ENCODE measurements around the gene ZNF700. TPM values are rescaled to one million over a fixed set of nuclear protein-coding genes. Genes with fewer than 3 reads are reported as not detected.
"Not testable (repeated sequence)": the region's sequence is repeated elsewhere in the genome, so short reads cannot be mapped to it uniquely, and the experiment has no call there.

The ZNF700 gene
- polyA plus RNA-seq, 1 donor (not counting 4 experiments of a cell fraction or from before 2014, with no cell fraction given) = 8.5 TPM

DNA sequence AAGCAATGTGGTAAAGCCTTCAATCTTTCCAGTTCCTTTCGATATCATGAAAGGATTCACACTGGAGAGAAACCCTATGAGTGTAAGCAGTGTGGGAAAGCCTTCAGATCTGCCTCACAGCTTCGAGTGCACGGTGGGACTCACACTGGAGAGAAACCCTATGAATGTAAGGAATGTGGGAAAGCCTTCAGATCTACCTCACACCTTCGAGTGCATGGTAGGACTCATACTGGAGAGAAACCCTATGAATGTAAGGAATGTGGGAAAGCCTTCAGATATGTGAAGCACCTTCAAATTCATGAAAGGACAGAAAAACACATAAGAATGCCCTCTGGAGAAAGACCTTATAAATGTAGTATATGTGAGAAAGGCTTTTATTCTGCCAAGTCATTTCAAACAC, 24.3 kb downstream of the ZNF700 start:
- Histone ChIP-seq H3K4me3 (ENCODE audit: control insufficient read depth in 2 of 3, extremely low read depth in 1 of 3, insufficient read depth in 2 of 3, low read depth in 1 of 3, low read length in 3 of 3) (no peak overlapping the region), H3K27ac (ENCODE audit: control insufficient read depth, insufficient read depth, low read length) (no peak overlapping the region), H3K9me3 (ENCODE audit: control insufficient read depth, low read depth, low read length) (peaks cover 61% of the 10 kb centered on the region), H3K79me2 (ENCODE audit: control insufficient read depth, insufficient read depth, low read length) (peaks cover 11% of the 10 kb centered on the region), H3K9ac (ENCODE audit: control insufficient read depth, extremely low read depth, insufficient read depth, low read length) (no peak overlapping the region), H3K27me3 (ENCODE audit: control insufficient read depth, extremely low read depth, insufficient read depth, low read length) (no peaks in the 10 kb centered on the region), H3K4me2 (ENCODE audit: control insufficient read depth, extremely low read depth, insufficient read depth, low read depth, low read length) (no peak overlapping the region), H3K4me1 (ENCODE audit: control insufficient read depth, extremely low read depth, insufficient read depth, low read length) (no peaks in the 10 kb centered on the region), H4K20me1 (ENCODE audit: control insufficient read depth, extremely low read depth, insufficient read depth, low read length) (no peaks in the 10 kb centered on the region), H3K36me3 (ENCODE audit: control insufficient read depth in 2 of 2, extremely low read depth in 1 of 2, insufficient read depth in 2 of 2, low read length in 2 of 2) (peaks cover 7 to 8% of the 10 kb centered on the region in 2 experiments), H3K9me1 (ENCODE audit: control insufficient read depth, extremely low read depth, insufficient read depth, low read length) (no peaks in the 10 kb centered on the region), H2AFZ (ENCODE audit: control insufficient read depth, low read length) (no peak overlapping the region)
- no peak for FAIRE-seq
- no peak for TF ChIP-seq EZH2 (IDR thresholded peaks at IDR 0.05; ENCODE audit: low read length)
- TF ChIP-seq, protein P1, sequence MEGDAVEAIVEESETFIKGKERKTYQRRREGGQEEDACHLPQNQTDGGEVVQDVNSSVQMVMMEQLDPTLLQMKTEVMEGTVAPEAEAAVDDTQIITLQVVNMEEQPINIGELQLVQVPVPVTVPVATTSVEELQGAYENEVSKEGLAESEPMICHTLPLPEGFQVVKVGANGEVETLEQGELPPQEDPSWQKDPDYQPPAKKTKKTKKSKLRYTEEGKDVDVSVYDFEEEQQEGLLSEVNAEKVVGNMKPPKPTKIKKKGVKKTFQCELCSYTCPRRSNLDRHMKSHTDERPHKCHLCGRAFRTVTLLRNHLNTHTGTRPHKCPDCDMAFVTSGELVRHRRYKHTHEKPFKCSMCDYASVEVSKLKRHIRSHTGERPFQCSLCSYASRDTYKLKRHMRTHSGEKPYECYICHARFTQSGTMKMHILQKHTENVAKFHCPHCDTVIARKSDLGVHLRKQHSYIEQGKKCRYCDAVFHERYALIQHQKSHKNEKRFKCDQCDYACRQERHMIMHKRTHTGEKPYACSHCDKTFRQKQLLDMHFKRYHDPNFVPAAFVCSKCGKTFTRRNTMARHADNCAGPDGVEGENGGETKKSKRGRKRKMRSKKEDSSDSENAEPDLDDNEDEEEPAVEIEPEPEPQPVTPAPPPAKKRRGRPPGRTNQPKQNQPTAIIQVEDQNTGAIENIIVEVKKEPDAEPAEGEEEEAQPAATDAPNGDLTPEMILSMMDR (optimal IDR thresholded peaks at IDR 0.05 in 1 of 3, IDR thresholded peaks at IDR 0.05 in 1 of 3, conservative IDR thresholded peaks at IDR 0.05 in 1 of 3; ENCODE audit: extremely low read depth in 1 of 3, insufficient read depth in 2 of 3, low read length in 3 of 3) = no peak
- dilution Hi-C loops (cut with MboI; ENCODE audit: extremely low pct_ligation_motif_present, low sequenced_read_pairs) = no loop called here
- no peak for DNase-seq (ENCODE audit: low read depth, low spot score)

DNA sequence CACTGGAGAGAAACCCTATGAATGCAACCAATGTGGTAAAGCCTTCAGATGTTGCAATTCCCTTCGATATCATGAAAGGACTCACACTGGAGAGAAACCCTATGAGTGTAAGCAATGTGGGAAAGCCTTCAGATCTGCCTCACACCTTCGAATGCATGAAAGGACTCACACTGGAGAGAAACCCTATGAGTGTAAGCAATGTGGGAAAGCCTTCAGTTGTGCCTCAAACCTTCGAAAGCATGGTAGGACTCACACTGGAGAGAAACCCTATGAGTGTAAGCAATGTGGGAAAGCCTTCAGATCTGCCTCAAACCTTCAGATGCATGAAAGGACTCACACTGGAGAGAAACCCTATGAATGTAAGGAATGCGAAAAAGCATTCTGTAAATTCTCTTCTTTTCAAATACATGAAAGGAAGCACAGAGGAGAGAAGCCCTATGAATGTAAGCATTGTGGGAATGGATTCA, 24.7 kb downstream of the ZNF700 start:
- dilution Hi-C loops (cut with MboI; ENCODE audit: extremely low pct_ligation_motif_present, low sequenced_read_pairs); FAIRE-seq: not testable (repeated sequence)
- peaks cover 57% of the 10 kb centered on the region for H3K9me3 ChIP-seq (ENCODE audit: control insufficient read depth, low read depth, low read length)

DNA sequence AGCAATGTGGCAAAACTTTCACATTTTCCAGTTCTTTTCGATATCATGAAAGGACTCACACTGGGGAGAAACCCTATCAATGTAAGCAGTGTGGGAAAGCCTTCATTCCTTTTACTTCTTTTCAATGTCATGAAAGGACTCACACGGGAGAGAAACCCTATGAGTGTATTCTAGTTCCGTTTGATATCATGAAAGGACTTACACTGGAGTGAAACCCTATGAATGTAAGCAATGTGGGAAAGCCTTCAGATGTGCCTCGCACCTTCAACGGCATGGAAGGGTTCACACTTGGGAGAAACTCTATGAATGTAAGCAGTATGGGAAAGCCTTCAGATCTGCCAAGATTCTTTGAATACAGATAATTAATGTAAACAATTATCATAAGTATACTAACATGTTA, 25.4 kb downstream of the ZNF700 start:
- Histone ChIP-seq H3K36me3 (ENCODE audit: control insufficient read depth in 2 of 2, extremely low read depth in 1 of 2, insufficient read depth in 2 of 2, low read length in 2 of 2) (peaks cover 7 to 8% of the 10 kb centered on the region in 2 experiments), H3K27me3 (ENCODE audit: control insufficient read depth, extremely low read depth, insufficient read depth, low read length) (no peaks in the 10 kb centered on the region), H2AFZ (ENCODE audit: control insufficient read depth, low read length) (no peak overlapping the region), H3K27ac (ENCODE audit: control insufficient read depth, insufficient read depth, low read length) (no peak overlapping the region), H3K9me3 (ENCODE audit: control insufficient read depth, low read depth, low read length) (peaks cover 57% of the 10 kb centered on the region), H3K9me1 (ENCODE audit: control insufficient read depth, extremely low read depth, insufficient read depth, low read length) (no peaks in the 10 kb centered on the region), H3K9ac (ENCODE audit: control insufficient read depth, extremely low read depth, insufficient read depth, low read length) (no peak overlapping the region), H3K4me3 (ENCODE audit: control insufficient read depth in 2 of 3, extremely low read depth in 1 of 3, insufficient read depth in 2 of 3, low read depth in 1 of 3, low read length in 3 of 3) (no peak overlapping the region), H3K79me2 (ENCODE audit: control insufficient read depth, insufficient read depth, low read length) (peaks cover 6% of the 10 kb centered on the region), H3K4me1 (ENCODE audit: control insufficient read depth, extremely low read depth, insufficient read depth, low read length) (no peaks in the 10 kb centered on the region), H3K4me2 (ENCODE audit: control insufficient read depth, extremely low read depth, insufficient read depth, low read depth, low read length) (no peak overlapping the region), H4K20me1 (ENCODE audit: control insufficient read depth, extremely low read depth, insufficient read depth, low read length) (no peaks in the 10 kb centered on the region)
- FAIRE-seq (no peak), DNase-seq (ENCODE audit: low read depth, low spot score) (no peak)
- TF ChIP-seq, protein P1 (optimal IDR thresholded peaks at IDR 0.05 in 1 of 3, IDR thresholded peaks at IDR 0.05 in 1 of 3, conservative IDR thresholded peaks at IDR 0.05 in 1 of 3; ENCODE audit: extremely low read depth in 1 of 3, insufficient read depth in 2 of 3, low read length in 3 of 3) = no peak
- TF ChIP-seq EZH2 (IDR thresholded peaks at IDR 0.05; ENCODE audit: low read length) = no peak
- dilution Hi-C loops (cut with MboI; ENCODE audit: extremely low pct_ligation_motif_present, low sequenced_read_pairs) = no loop called here

More for the DNA sequence above, 24.7 kb downstream of the ZNF700 start:
- not testable (repeated sequence) for H3K36me3 ChIP-seq (ENCODE audit: control insufficient read depth in 2 of 2, extremely low read depth in 1 of 2, insufficient read depth in 2 of 2, low read length in 2 of 2); H4K20me1 ChIP-seq (ENCODE audit: control insufficient read depth, extremely low read depth, insufficient read depth, low read length); H3K27me3 ChIP-seq (ENCODE audit: control insufficient read depth, extremely low read depth, insufficient read depth, low read length); H3K4me1 ChIP-seq (ENCODE audit: control insufficient read depth, extremely low read depth, insufficient read depth, low read length); H3K4me3 ChIP-seq (ENCODE audit: control insufficient read depth in 2 of 3, extremely low read depth in 1 of 3, insufficient read depth in 2 of 3, low read depth in 1 of 3, low read length in 3 of 3); H3K9ac ChIP-seq (ENCODE audit: control insufficient read depth, extremely low read depth, insufficient read depth, low read length); H2AFZ ChIP-seq (ENCODE audit: control insufficient read depth, low read length); H3K4me2 ChIP-seq (ENCODE audit: control insufficient read depth, extremely low read depth, insufficient read depth, low read depth, low read length); DNase-seq (ENCODE audit: low read depth, low spot score); H3K9me1 ChIP-seq (ENCODE audit: control insufficient read depth, extremely low read depth, insufficient read depth, low read length); H3K27ac ChIP-seq (ENCODE audit: control insufficient read depth, insufficient read depth, low read length); H3K79me2 ChIP-seq (ENCODE audit: control insufficient read depth, insufficient read depth, low read length)
